Measurements from ENCODE around the gene RRM2.

DNA sequence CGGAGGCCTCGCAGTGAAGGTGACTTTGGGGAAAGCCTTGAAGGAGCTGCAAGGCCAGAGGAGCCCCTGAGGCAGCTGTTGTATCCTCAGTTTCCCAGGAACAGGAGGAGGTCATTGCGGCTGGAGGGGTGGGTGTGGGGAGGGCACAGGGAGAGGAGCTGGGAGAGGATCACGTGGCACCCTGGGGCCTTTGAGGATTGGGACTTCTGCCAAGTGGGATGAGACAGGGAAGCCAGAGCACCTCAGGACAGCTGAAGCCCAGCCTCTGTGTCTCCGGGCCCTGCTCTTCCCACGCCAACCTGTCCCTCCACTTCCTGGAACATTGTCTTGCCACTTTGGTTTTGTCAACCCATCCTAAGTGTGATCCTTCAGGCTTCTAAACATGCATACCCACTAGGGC is 19.4 kb upstream of the RRM2 start:
- TF ChIP-seq ELK1 (IDR thresholded peaks at IDR 0.05; ENCODE audit: borderline replicate concordance, low read depth, low read length) (no peak), MAZ (IDR thresholded peaks at IDR 0.05; ENCODE audit: borderline replicate concordance, low read depth, low read length) (no peak), NFE2L2 (IDR thresholded peaks at IDR 0.05; ENCODE audit: low read depth, low read length) (no peak), RAD21 (IDR thresholded peaks at IDR 0.05; ENCODE audit: low read length) (no peak), POLR2A (IDR thresholded peaks at IDR 0.05; ENCODE audit: low read depth, low read length) (no peak), CHD1 (IDR thresholded peaks at IDR 0.05; ENCODE audit: low read depth, low read length) (no peak), RFX5 (IDR thresholded peaks at IDR 0.05; ENCODE audit: low read depth, low read length) (no peak)
- TF ChIP-seq, protein P1, sequence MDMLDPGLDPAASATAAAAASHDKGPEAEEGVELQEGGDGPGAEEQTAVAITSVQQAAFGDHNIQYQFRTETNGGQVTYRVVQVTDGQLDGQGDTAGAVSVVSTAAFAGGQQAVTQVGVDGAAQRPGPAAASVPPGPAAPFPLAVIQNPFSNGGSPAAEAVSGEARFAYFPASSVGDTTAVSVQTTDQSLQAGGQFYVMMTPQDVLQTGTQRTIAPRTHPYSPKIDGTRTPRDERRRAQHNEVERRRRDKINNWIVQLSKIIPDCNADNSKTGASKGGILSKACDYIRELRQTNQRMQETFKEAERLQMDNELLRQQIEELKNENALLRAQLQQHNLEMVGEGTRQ (IDR thresholded peaks at IDR 0.05; ENCODE audit: low read depth, low read length), result no peak
- TF ChIP-seq, protein P2, sequence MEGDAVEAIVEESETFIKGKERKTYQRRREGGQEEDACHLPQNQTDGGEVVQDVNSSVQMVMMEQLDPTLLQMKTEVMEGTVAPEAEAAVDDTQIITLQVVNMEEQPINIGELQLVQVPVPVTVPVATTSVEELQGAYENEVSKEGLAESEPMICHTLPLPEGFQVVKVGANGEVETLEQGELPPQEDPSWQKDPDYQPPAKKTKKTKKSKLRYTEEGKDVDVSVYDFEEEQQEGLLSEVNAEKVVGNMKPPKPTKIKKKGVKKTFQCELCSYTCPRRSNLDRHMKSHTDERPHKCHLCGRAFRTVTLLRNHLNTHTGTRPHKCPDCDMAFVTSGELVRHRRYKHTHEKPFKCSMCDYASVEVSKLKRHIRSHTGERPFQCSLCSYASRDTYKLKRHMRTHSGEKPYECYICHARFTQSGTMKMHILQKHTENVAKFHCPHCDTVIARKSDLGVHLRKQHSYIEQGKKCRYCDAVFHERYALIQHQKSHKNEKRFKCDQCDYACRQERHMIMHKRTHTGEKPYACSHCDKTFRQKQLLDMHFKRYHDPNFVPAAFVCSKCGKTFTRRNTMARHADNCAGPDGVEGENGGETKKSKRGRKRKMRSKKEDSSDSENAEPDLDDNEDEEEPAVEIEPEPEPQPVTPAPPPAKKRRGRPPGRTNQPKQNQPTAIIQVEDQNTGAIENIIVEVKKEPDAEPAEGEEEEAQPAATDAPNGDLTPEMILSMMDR (conservative IDR thresholded peaks at IDR 0.05; ENCODE audit: low read depth, low read length), result no peak
